Neural cell (in vitro differentiated cells): ENCODE measurements around the gene MUC5B. TPM values are rescaled to one million over a fixed set of nuclear protein-coding genes. Genes with fewer than 3 reads are reported as not detected.

Experiments
- H2AFZ ChIP-seq: fragments of 200-600, 300-800 bp; sonication (generic), shearing (Covaris generic); 2 replicates; pipeline ENCODE4 v1.6.0; 2014; ENCODE audit warnings: low read depth, mild to moderate bottlenecking, antibody characterized with exemption, low read length, moderate library complexity
- H3F3A ChIP-seq: fragments of 200-600 bp; shearing (Covaris generic); 2 replicates; pipeline ENCODE4 v1.6.1; 2016; ENCODE audit warnings: mild to moderate bottlenecking, moderate library complexity, mixed read lengths, antibody characterized with exemption, low read length; ENCODE audit not compliant: insufficient read depth, poor library complexity, severe bottlenecking
- H3K27ac ChIP-seq: fragments of 200-600, 300-800 bp; sonication (generic), shearing (Covaris generic); 2 replicates; pipeline ENCODE4 v1.5.1; 2014; ENCODE audit warnings: mild to moderate bottlenecking, low read length, moderate library complexity
- H3K27me3 ChIP-seq: fragments of 300-800, 200-600 bp; sonication (generic), shearing (Covaris generic); 2 replicates; pipeline ENCODE4 v1.6.0; 2014; ENCODE audit warnings: mild to moderate bottlenecking, low read depth, low read length, moderate library complexity; ENCODE audit not compliant: insufficient read depth
- H3K36me3 ChIP-seq: fragments of 300-800, 200-600 bp; sonication (generic), shearing (Covaris generic); 2 replicates; pipeline ENCODE4 v1.5.1; 2014; ENCODE audit warnings: mild to moderate bottlenecking, antibody characterized with exemption, low read length, moderate library complexity; ENCODE audit not compliant: insufficient read depth
- H3K4me2 ChIP-seq: fragments of 300-800, 200-600 bp; sonication (generic), shearing (Covaris generic); 2 replicates; pipeline ENCODE4 v1.6.0; 2014; ENCODE audit warnings: mild to moderate bottlenecking, low read length
- H3K4me3 ChIP-seq: fragments of 300-800, 200-600 bp; sonication (generic), shearing (Covaris generic); 2 replicates; pipeline ENCODE4 v1.5.1; 2014; ENCODE audit warnings: mild to moderate bottlenecking, low read length, moderate library complexity
- H3K79me2 ChIP-seq: fragments of 200-600 bp; shearing (Covaris generic); replicated peaks from 2 replicates; pipeline ENCODE4 v1.6.0; 2014; ENCODE audit warnings: mild to moderate bottlenecking, low read length, moderate library complexity; ENCODE audit not compliant: insufficient read depth
- H3K9ac ChIP-seq: fragments of 300-800, 200-600 bp; sonication (generic), shearing (Covaris generic); 2 replicates; pipeline ENCODE4 v1.6.1; 2016; ENCODE audit warnings: mild to moderate bottlenecking, low read length, mixed read lengths
- H3K9me2 ChIP-seq: fragments of 200-600 bp; shearing (Covaris generic); 2 replicates; pipeline ENCODE4 v1.6.1; 2016; ENCODE audit warnings: mild to moderate bottlenecking, low read length, mixed read lengths; ENCODE audit not compliant: insufficient read depth
- H3K9me3 ChIP-seq: fragments of 200-600, 300-800 bp; sonication (generic), shearing (Covaris generic); 2 replicates; pipeline ENCODE4 v1.6.1; 2016; ENCODE audit warnings: mild to moderate bottlenecking, mixed run types, low read length, moderate library complexity, mixed read lengths
- H4K20me1 ChIP-seq: fragments of 200-600 bp; shearing (Covaris generic); 2 replicates; pipeline ENCODE4 v1.6.1; 2016; ENCODE audit warnings: mild to moderate bottlenecking, mixed run types; ENCODE audit not compliant: insufficient read depth
- CTCF ChIP-seq: fragments of 450-650 bp; IDR thresholded peaks from 2 replicates; pipeline ENCODE4 v1.5.1; 2014; ENCODE audit warnings: antibody characterized with exemption, mild to moderate bottlenecking, moderate library complexity; ENCODE audit not compliant: poor library complexity, severe bottlenecking
- EP300 ChIP-seq: fragments of 450-650 bp; conservative IDR thresholded peaks from 2 replicates; pipeline ENCODE4 v1.6.1; 2014; ENCODE audit warnings: antibody characterized with exemption, mild to moderate bottlenecking, moderate library complexity; ENCODE audit not compliant: poor library complexity, severe bottlenecking
- EZH2 ChIP-seq: fragments of 200-600, 300-800 bp; shearing (Covaris generic), sonication (generic); IDR thresholded peaks from 2 replicates; pipeline ENCODE4 v1.6.1; 2014; ENCODE audit warnings: antibody characterized with exemption, low read length, borderline replicate concordance, mild to moderate bottlenecking; ENCODE audit not compliant: insufficient read depth, poor library complexity, severe bottlenecking
- MXI1 ChIP-seq: fragments of 450-650 bp; conservative IDR thresholded peaks from 2 replicates; pipeline ENCODE4 v1.6.1; 2014; ENCODE audit warnings: antibody characterized with exemption, mild to moderate bottlenecking; ENCODE audit not compliant: poor library complexity, severe bottlenecking
- POLR2AphosphoS5 ChIP-seq: IDR thresholded peaks from 2 replicates; pipeline ENCODE4 v1.6.1; 2012
- RAD21 ChIP-seq: fragments of 450-650 bp; conservative IDR thresholded peaks from 2 replicates; pipeline ENCODE4 v1.6.1; 2014; ENCODE audit warnings: antibody characterized with exemption, mild to moderate bottlenecking, moderate library complexity
- REST ChIP-seq: IDR thresholded peaks from 2 replicates; pipeline ENCODE4 v1.6.1; 2012; ENCODE audit warnings: borderline replicate concordance
- SMC3 ChIP-seq: fragments of 450-650 bp; conservative IDR thresholded peaks from 2 replicates; pipeline ENCODE4 v1.6.1; 2014; ENCODE audit warnings: antibody characterized with exemption, mild to moderate bottlenecking, moderate library complexity; ENCODE audit not compliant: poor library complexity
- TAF1 ChIP-seq: IDR thresholded peaks from 2 replicates; pipeline ENCODE4 v1.6.1; 2012; ENCODE audit warnings: low read depth
- polyA plus RNA-seq: library from polyadenylated mRNA; depleted of rRNA; stranded (reverse); fragments of >200 nt; gene quantifications from 2 replicates; pipeline ENCODE4 v1.2.3, GENCODE V29; 2014

MUC5B gene
- polyA plus RNA-seq, 1 donor from 2014 or later = not detected

- H3K79me2 ChIP-seq = no peaks in the 10 kb centered on the region
- H2AFZ ChIP-seq = no peak overlapping the region
- no peak overlapping the region for H3K27ac ChIP-seq
- no peaks in the 10 kb centered on the region for H3K36me3 ChIP-seq
- H4K20me1 ChIP-seq = no peaks in the 10 kb centered on the region
- no peak for TF ChIP-seq CTCF
- TF ChIP-seq POLR2AphosphoS5 = no peak
- TF ChIP-seq TAF1 = no peak
- TF ChIP-seq SMC3 = no peak
- TF ChIP-seq EZH2 = no peak
- TF ChIP-seq MXI1 = no peak
- no peak for TF ChIP-seq EP300
- TF ChIP-seq RAD21 = no peak
- TF ChIP-seq REST = no peak
- no peaks in the 10 kb centered on the region for H3K27me3 ChIP-seq
- no peaks in the 10 kb centered on the region for H3K9me3 ChIP-seq
- H3F3A ChIP-seq = no peaks in the 10 kb centered on the region
- H3K9ac ChIP-seq = no peak overlapping the region
- H3K4me2 ChIP-seq = no peak overlapping the region
- no peak overlapping the region for H3K4me3 ChIP-seq
- H3K9me2 ChIP-seq = no peaks in the 10 kb centered on the region
Observed at GRCh38 chr11:1257366-1257765, 34.5 kb downstream of the MUC5B start.

GRCh38 chr11:1257916-1258315, 35.0 kb downstream of the MUC5B start:
- no peak overlapping the region for H3K27ac ChIP-seq
- no peak overlapping the region for H2AFZ ChIP-seq
- H3K27me3 ChIP-seq = no peaks in the 10 kb centered on the region
- no peak overlapping the region for H3K4me3 ChIP-seq
- H4K20me1 ChIP-seq = no peaks in the 10 kb centered on the region
- no peaks in the 10 kb centered on the region for H3K79me2 ChIP-seq
- no peak overlapping the region for H3K9ac ChIP-seq
- TF ChIP-seq POLR2AphosphoS5 (no peak), TAF1 (no peak), EP300 (no peak), EZH2 (no peak), RAD21 (no peak), SMC3 (no peak), MXI1 (no peak), CTCF (no peak), REST (no peak)
- no peaks in the 10 kb centered on the region for H3K9me3 ChIP-seq
- no peak overlapping the region for H3K4me2 ChIP-seq
- H3K36me3 ChIP-seq = no peaks in the 10 kb centered on the region
- no peaks in the 10 kb centered on the region for H3K9me2 ChIP-seq
- H3F3A ChIP-seq = no peaks in the 10 kb centered on the region
